Measurements from ENCODE around the gene GIMAP7. TPM values are rescaled to one million over a fixed set of nuclear protein-coding genes. Genes with fewer than 3 reads are reported as not detected.

The GIMAP7 gene
- polyA plus RNA-seq, 4 donors = 3.1 to 31.1 (median 14.0) TPM

GRCh38 chr7:150567871-150568301, 53.2 kb downstream of the GIMAP7 start:
- Histone ChIP-seq H3K27ac (ENCODE audit: low read depth in 1 of 3, low read length in 2 of 3) (peak overlapping the region; percentile 16 to 77 (median 28)), H3K9me3 (ENCODE audit: control insufficient read depth in 2 of 2, insufficient read depth in 1 of 2, low read depth in 1 of 2, low read length in 1 of 2) (no peaks in the 10 kb centered on the region), H3K4me1 (ENCODE audit: control insufficient read depth in 3 of 3, insufficient read depth in 2 of 3, low read depth in 1 of 3, low read length in 2 of 3) (no peaks in the 10 kb centered on the region), H3K4me3 (ENCODE audit: low read depth in 1 of 3, low read length in 3 of 3) (peak overlapping the region; percentile 30 to 60 (median 38)), H3K36me3 (ENCODE audit: control insufficient read depth in 3 of 3, insufficient read depth in 2 of 3, low read depth in 1 of 3, low read length in 3 of 3) (peaks cover 0 to 4% (median 0%) of the 10 kb centered on the region in 3 donors), H3K27me3 (ENCODE audit: control insufficient read depth in 3 of 3, insufficient read depth in 3 of 3, low read length in 3 of 3) (no peaks in the 10 kb centered on the region)
- DNase-seq = peak in 1 of 2 donors; percentile 5
- WGBS, 3 donors = 48 to 59% (median 56%) methylated on average over 3 of the region's 3 CpGs
- FAIRE-seq = no peak

GRCh38 chr7:150568714-150569113, 54.0 kb downstream of the GIMAP7 start:
- Histone ChIP-seq H3K9me3 (ENCODE audit: control insufficient read depth in 2 of 2, insufficient read depth in 1 of 2, low read depth in 1 of 2, low read length in 1 of 2) (no peaks in the 10 kb centered on the region), H3K36me3 (ENCODE audit: control insufficient read depth in 3 of 3, insufficient read depth in 2 of 3, low read depth in 1 of 3, low read length in 3 of 3) (peaks cover 0 to 4% (median 0%) of the 10 kb centered on the region in 3 donors), H3K27me3 (ENCODE audit: control insufficient read depth in 3 of 3, insufficient read depth in 3 of 3, low read length in 3 of 3) (no peaks in the 10 kb centered on the region), H3K27ac (ENCODE audit: low read depth in 1 of 3, low read length in 2 of 3) (peak overlapping the region in 1 of 3 donors; percentile 77), H3K4me3 (ENCODE audit: low read depth in 1 of 3, low read length in 3 of 3) (peak overlapping the region in 1 of 3 donors; percentile 60), H3K4me1 (ENCODE audit: control insufficient read depth in 3 of 3, insufficient read depth in 2 of 3, low read depth in 1 of 3, low read length in 2 of 3) (no peaks in the 10 kb centered on the region)
- DNase-seq (peak in 1 of 2 donors; percentile 23), FAIRE-seq (no peak)
- WGBS, 3 donors = 41 to 80% (median 70%) methylated on average over 2 of the region's 2 CpGs

GRCh38 chr7:150569245-150569955, 54.7 kb downstream of the GIMAP7 start:
- Histone ChIP-seq H3K27me3 (ENCODE audit: control insufficient read depth in 3 of 3, insufficient read depth in 3 of 3, low read length in 3 of 3) (no peaks in the 10 kb centered on the region), H3K9me3 (ENCODE audit: control insufficient read depth in 2 of 2, insufficient read depth in 1 of 2, low read depth in 1 of 2, low read length in 1 of 2) (no peaks in the 10 kb centered on the region), H3K27ac (ENCODE audit: low read depth in 1 of 3, low read length in 2 of 3) (peak overlapping the region in 1 of 3 donors; percentile 78), H3K4me1 (ENCODE audit: control insufficient read depth in 3 of 3, insufficient read depth in 2 of 3, low read depth in 1 of 3, low read length in 2 of 3) (no peaks in the 10 kb centered on the region), H3K36me3 (ENCODE audit: control insufficient read depth in 3 of 3, insufficient read depth in 2 of 3, low read depth in 1 of 3, low read length in 3 of 3) (peaks cover 0 to 4% (median 0%) of the 10 kb centered on the region in 3 donors), H3K4me3 (ENCODE audit: low read depth in 1 of 3, low read length in 3 of 3) (peak overlapping the region in 2 of 3 donors; percentile 12 to 18)
- FAIRE-seq (no peak), DNase-seq (no peak)
- 53 to 63% (median 54%) methylated on average over 7 of the region's 7 CpGs for WGBS, 3 donors

Other genes with a start within 250 kb of the GIMAP7 start
- gene LRRC61, start 191.5 kb upstream of the GIMAP7 start, polyA plus RNA-seq = 10 to 100 TPM in 2 of 4 donors, 1 to 10 TPM in 2; 5.6 to 23.6 (median 12.3) TPM
- 1 to 10 TPM; 2.4 to 9.6 (median 6.0) TPM for gene ACTR3C, start 191.3 kb upstream of the GIMAP7 start, polyA plus RNA-seq
- 100 to 1,000 TPM in 1 of 4 donors, 10 to 100 TPM in 2, 1 to 10 TPM in 1; 9.6 to 109 (median 36.9) TPM for gene RARRES2, start 173.2 kb upstream of the GIMAP7 start, polyA plus RNA-seq
- 100 to 1,000 TPM in 2 of 4 donors, 10 to 100 TPM in 2; 46.5 to 138 (median 78.0) TPM for gene REPIN1, start 146.1 kb upstream of the GIMAP7 start, polyA plus RNA-seq
- gene ZNF775, start 135.5 kb upstream of the GIMAP7 start, polyA plus RNA-seq = 1 to 10 TPM; 1.1 to 6.5 (median 2.5) TPM
- 10 to 100 TPM in 1 of 4 donors, 1 to 10 TPM in 2, under 1 TPM in 1; 0.67 to 14.0 (median 4.1) TPM for gene GIMAP8, start 64.2 kb upstream of the GIMAP7 start, polyA plus RNA-seq
- gene GIMAP4, start 52.5 kb downstream of the GIMAP7 start, polyA plus RNA-seq = 10 to 100 TPM in 3 of 4 donors, 1 to 10 TPM in 1; 4.2 to 37.8 (median 15.7) TPM
- gene GIMAP6, start 117.5 kb downstream of the GIMAP7 start, polyA plus RNA-seq = 10 to 100 TPM in 2 of 4 donors, 1 to 10 TPM in 2; 3.8 to 28.1 (median 11.0) TPM
- 10 to 100 TPM in 1 of 4 donors, 1 to 10 TPM in 3; 3.8 to 14.1 (median 9.2) TPM for gene GIMAP2, start 170.8 kb downstream of the GIMAP7 start, polyA plus RNA-seq
- 1 to 10 TPM in 3 of 4 donors, under 1 TPM in 1; 0.89 to 7.5 (median 3.1) TPM for gene GIMAP1, start 201.7 kb downstream of the GIMAP7 start, polyA plus RNA-seq
- gene GIMAP5, start 222.5 kb downstream of the GIMAP7 start, polyA plus RNA-seq = 10 to 100 TPM in 2 of 4 donors, 1 to 10 TPM in 2; 3.8 to 29.9 (median 13.9) TPM